Transverse colon (tissue), 3 donors: ENCODE results near the gene PLCXD1.

Experiments used
- CTCF ChIP-seq, 5 experiments: fragments of 200-600 bp in 3 of 5; fragments of 450-650 bp in 2 of 5; sonication (generic) in 3 of 5; IDR thresholded peaks; 1 replicate in 2 of 5; 2 replicates in 3 of 5; pipeline ENCODE4 v1.5.1; 2016 to 2017; ENCODE audit warnings: antibody characterized with exemption in 5 of 5, inconsistent platforms in 3 of 5, mild to moderate bottlenecking in 2 of 5, moderate library complexity in 1 of 5
- POLR2A ChIP-seq: fragments of 450-650 bp; IDR thresholded peaks from one replicate; pipeline ENCODE4 v1.6.1; 2016; ENCODE audit warnings: antibody characterized with exemption, mild to moderate bottlenecking, moderate library complexity

GRCh38 chrX:352181-352580 is 71.0 kb downstream of the PLCXD1 start:
- no peak for TF ChIP-seq POLR2A
- TF ChIP-seq CTCF (IDR thresholded peaks at IDR 0.05), result no peak
